GM12873 (cell line): ENCODE results near the gene KIAA1217.

ENCODE experiments used
- TF ChIP-seq, protein P1 (sequence below): IDR thresholded peaks from 2 replicates; pipeline ENCODE4 v1.5.1; 2012; ENCODE audit warnings: low read depth, mild to moderate bottlenecking, moderate library complexity, low read length, control low read depth; ENCODE audit not compliant: insufficient read depth; ENCODE audit errors: missing control alignments

Gene KIAA1217

DNA sequence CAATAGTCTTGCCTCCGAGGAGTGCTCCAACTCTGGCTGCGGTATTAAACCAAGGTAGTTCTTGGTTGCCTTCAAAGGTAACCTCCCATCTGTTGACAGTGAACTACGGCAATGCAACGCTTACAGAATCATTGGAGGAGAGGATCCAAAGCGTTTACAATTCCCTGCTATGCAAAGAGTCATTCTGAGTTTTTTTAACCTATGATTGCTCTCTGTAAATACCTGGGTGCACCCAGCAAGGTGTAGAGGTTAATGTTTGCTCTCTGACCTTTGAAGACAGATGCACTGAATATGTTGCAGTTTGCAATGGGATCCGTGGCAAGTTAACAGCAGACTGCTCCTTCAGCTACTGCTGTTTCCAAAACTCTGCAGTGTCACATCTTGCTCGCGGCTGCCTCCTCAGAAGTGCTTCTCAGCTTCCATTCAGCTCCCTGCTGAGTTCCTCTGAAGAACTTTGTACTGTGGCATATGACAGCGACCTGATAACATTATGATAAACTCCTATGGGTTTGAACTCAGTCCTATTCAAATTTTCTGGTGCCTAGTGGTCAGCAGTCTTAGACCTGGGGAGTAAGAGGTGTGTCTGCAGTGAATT, 29.0 kb downstream of the KIAA1217 start:
- TF ChIP-seq, protein P1, sequence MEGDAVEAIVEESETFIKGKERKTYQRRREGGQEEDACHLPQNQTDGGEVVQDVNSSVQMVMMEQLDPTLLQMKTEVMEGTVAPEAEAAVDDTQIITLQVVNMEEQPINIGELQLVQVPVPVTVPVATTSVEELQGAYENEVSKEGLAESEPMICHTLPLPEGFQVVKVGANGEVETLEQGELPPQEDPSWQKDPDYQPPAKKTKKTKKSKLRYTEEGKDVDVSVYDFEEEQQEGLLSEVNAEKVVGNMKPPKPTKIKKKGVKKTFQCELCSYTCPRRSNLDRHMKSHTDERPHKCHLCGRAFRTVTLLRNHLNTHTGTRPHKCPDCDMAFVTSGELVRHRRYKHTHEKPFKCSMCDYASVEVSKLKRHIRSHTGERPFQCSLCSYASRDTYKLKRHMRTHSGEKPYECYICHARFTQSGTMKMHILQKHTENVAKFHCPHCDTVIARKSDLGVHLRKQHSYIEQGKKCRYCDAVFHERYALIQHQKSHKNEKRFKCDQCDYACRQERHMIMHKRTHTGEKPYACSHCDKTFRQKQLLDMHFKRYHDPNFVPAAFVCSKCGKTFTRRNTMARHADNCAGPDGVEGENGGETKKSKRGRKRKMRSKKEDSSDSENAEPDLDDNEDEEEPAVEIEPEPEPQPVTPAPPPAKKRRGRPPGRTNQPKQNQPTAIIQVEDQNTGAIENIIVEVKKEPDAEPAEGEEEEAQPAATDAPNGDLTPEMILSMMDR: no peak

DNA sequence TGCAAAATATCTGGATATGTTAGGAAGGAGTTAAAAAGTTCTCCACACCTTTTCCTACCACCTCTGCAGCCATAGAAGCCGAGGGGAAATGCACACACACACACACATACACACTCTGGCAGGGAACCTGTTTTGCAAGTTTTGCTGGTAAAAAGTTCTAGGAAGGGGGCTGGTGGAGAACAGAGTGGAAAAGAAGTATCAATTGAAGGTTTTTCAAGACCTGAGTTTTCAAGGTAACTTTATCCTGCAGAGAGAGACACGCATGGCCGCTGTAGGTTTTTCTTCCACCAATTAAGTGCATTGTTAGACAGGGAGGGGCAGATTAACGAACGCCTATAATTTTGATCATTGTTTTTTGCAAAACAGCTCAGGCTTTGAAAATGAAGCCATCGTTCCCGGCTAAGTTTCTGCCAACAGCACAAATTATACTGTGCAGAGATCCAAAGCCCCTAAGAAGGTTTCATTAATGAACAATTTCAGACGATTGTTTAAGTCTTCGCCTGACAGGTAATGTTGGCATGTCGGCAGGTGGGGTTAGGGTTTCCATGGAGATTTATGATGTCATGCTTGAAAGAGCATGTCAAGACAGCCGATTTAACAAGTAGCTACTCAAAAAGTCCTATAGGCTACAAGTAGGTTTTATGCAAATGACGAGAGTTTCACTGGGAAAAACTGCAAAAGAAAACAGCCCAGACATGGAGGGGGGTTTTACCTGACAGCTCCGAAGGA, 29.7 kb downstream of the KIAA1217 start:
- TF ChIP-seq, protein P1: no peak

DNA sequence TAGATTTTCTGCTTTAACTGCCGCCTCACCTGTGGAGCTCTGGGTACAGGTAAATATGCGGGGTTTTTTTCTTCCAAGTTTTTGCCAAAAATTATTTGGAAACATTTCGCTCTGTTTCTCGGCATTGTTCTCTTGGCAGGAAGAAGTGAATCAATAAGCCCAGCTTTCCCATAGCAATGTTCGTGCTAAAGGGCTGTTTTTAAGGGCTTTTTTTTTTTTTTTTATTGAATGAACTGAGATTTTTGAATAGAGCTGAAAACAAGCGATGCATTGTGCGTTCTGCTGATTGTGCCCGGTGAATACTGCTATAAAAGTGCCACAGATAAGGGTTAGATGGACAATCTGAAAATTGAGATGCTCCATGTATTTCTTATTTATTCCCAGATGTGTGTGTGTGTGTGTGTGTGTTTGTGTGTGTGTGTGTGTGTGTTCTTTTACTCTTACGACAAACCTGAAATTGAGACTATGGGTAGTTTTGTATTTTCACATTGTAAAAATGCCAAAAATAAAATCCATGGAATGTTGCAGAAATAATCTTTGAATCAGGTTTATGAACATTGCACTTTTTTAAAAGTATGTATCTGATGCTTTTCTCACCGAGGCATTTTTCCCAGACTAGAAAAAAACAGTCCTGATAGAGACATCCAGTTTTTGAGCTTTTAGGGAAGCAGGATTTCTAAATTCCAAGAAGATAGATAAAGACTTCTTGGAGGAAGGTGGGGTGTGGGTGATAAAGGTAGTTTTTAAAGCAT, 30.5 kb downstream of the KIAA1217 start:
- TF ChIP-seq, protein P1: no peak

DNA sequence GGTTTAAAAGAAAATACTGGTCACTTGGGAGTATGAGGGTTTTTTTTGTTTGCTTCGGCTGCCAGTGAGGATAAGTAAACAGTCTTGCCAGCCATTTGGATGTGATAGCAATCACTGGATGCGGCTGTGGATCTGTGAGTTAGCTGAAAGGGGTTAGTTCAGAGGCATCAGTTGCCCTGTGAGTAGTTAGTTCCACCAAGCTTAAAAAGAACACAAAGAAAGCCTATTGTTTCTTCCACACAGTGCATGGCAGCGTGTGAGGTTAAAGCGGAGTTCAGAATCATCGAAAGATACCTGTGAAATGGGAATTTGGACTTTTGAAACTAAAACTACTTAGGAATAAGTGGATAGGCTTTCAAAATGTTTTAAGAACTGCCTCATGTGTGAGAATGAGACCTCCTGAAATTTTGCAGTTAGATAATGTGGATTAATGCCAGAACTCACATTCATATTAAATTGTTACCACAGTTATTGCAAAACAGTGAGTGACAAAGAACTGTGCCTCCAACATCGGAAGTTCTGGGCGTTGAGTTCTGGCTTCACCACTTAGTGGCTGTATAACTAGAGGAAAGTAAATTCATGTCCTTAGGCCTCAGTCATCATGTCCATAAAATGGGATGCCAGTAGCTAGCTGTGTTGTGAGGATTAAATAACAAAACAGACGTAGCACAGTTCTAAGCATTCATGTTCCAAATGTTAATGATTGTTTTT, 31.3 kb downstream of the KIAA1217 start:
- TF ChIP-seq, protein P1: no peak

DNA sequence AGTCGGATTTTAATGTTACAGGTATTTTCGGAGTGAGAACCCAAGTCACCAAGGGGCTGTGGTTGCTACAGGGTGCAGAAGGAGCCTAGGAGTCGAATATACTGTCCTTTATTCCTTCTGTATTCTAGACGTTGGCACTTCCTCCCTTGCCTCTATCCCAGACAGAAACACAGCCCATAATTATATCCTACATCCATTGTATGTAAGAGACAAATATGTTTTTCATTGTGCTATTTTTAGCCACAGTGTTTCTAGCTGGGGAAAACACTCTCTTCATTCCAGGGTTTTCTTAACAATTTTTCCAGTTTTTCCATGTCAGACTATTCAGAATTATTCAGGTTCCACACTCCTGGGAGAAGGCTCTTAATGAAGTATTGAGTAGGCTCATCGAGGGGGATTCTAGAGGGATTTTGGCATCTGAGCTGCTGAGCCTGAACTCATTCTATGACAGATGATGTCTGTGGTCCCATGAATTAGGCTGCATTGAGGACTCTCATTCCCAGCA, 32.6 kb downstream of the KIAA1217 start:
- TF ChIP-seq, protein P1: no peak

DNA sequence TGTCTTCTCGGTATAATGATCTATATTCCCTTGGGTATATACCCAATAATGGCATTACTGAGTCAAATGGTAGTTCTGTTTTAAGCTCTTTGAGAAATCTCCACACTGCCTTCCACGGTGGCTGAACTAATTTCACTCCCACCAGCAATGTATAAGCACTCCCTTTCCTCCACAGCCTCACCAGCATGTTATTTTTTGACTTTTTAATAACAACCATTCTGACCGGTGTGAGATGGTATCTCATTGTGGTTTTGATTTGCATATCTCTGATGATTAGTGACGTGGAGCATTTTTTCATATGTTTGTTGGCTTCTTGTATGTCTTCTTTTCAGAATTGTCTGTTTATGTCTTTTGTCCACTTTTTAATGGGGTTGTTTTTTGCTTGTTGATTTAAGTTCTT, 33.6 kb downstream of the KIAA1217 start:
- TF ChIP-seq, protein P1: no peak
